AG09319 (cell line): ENCODE data around the gene PRDM16.

ENCODE experiments used
- DNase-seq: peaks from one replicate; pipeline ENCODE4 v3.0.0-alpha.2; 2010; ENCODE audit warnings: low read depth; ENCODE audit errors: extremely low read depth
- TF ChIP-seq, protein P1 (sequence below): IDR thresholded peaks from 2 replicates; pipeline ENCODE4 v1.5.1; 2011; ENCODE audit warnings: low read depth, mild to moderate bottlenecking, inconsistent platforms, low read length, moderate library complexity

The PRDM16 gene

DNA sequence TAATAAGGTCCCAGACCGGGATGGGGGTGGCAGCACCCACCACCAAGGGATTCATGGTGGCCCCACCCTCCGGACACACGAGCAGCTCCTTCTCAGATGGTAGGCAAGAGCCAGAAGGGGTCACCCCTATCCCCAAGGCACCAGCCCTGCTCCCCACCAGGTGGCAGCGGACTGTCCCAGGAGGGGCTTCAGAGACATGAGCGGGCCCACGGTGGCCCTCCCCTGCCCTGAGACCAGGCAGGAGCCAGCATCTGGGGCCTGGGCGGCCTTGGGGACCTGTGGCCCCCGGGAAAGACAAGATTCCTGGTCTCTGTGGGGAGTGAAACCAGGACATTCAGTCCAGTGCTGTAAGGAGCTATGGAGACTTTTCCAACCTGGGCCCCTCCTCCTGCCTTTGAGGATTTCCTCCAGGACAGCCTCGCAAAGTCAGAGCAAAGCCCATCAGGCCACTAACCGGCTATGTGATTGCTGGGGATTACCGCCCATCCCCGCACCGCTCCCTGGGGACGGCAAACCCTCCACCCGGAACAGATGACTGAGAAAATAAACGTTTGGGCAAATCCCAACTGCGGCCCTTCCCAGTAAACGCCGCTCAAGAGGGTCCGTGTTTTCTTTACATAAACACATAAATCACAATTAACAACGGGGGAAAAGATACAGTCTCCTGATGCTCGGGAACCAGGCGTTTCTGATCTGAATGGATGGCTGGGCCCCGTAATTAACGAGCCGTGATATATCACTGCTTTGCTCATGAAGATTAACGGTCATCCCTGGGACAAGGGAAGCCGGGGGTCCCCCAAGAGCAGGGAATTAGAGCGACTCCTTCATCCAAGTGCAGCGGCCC lies 334.6 kb downstream of the PRDM16 start:
- no peak for DNase-seq
- TF ChIP-seq, protein P1, sequence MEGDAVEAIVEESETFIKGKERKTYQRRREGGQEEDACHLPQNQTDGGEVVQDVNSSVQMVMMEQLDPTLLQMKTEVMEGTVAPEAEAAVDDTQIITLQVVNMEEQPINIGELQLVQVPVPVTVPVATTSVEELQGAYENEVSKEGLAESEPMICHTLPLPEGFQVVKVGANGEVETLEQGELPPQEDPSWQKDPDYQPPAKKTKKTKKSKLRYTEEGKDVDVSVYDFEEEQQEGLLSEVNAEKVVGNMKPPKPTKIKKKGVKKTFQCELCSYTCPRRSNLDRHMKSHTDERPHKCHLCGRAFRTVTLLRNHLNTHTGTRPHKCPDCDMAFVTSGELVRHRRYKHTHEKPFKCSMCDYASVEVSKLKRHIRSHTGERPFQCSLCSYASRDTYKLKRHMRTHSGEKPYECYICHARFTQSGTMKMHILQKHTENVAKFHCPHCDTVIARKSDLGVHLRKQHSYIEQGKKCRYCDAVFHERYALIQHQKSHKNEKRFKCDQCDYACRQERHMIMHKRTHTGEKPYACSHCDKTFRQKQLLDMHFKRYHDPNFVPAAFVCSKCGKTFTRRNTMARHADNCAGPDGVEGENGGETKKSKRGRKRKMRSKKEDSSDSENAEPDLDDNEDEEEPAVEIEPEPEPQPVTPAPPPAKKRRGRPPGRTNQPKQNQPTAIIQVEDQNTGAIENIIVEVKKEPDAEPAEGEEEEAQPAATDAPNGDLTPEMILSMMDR, result no peak; the same call in none of the 2 replicates

DNA sequence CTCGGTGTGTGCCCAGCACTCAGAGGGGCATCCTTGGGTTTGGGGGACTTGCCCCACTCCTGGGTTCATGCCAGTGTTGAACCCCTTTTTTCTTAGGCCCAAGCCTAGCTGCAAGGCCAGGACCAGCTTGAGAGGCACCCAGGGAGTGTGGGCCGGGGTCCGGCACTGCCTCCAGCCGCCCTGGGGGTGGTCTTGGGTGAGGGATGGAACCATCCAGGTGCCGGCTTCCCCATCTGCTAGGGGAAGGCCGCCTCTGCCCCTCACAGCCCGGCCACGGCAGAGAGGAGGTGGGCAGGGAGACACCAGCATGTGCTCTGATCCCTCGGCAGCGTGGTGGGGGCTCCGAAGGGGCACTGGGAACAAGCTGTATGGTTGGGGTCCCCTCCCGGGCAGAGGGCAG lies 335.3 kb downstream of the PRDM16 start:
- TF ChIP-seq, protein P1, result no peak
- no peak for DNase-seq

DNA sequence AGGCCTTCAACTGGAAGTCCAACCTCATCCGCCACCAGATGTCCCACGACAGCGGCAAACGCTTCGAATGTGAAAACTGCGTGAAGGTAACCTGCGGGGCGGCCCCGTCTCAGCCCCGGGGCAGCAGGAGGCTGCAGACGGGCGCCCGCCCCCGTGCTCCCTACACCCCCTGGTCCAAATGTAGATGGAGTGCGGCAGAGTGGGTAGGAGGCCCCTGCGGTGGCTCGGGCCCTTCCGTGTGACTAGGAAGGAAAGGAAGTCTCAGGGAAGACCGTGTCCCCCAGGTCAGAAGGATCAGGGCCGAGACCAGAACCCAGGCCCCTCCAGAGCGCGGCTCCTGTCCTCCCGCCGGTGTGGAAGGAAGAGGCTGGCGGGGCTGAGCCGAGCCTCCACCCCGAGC lies 335.8 kb downstream of the PRDM16 start:
- DNase-seq, result no peak
- TF ChIP-seq, protein P1, result no peak

DNA sequence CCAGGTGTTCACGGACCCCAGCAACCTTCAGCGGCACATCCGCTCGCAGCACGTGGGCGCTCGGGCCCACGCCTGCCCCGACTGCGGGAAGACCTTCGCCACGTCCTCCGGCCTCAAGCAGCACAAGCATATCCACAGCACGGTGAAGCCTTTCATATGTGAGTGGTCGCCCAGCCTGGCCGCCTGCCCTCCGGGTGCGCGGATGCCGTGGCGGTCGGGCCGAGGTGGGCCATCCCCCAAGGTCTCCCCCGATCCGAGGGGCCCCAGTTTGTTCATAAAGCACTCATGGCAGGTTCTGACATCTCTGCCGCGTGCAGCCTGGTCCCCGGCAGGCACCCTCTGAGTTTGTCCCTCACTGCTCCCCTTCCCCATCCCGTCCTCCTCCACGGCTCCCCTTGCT lies 336.5 kb downstream of the PRDM16 start:
- TF ChIP-seq, protein P1, result no peak
- no peak for DNase-seq

DNA sequence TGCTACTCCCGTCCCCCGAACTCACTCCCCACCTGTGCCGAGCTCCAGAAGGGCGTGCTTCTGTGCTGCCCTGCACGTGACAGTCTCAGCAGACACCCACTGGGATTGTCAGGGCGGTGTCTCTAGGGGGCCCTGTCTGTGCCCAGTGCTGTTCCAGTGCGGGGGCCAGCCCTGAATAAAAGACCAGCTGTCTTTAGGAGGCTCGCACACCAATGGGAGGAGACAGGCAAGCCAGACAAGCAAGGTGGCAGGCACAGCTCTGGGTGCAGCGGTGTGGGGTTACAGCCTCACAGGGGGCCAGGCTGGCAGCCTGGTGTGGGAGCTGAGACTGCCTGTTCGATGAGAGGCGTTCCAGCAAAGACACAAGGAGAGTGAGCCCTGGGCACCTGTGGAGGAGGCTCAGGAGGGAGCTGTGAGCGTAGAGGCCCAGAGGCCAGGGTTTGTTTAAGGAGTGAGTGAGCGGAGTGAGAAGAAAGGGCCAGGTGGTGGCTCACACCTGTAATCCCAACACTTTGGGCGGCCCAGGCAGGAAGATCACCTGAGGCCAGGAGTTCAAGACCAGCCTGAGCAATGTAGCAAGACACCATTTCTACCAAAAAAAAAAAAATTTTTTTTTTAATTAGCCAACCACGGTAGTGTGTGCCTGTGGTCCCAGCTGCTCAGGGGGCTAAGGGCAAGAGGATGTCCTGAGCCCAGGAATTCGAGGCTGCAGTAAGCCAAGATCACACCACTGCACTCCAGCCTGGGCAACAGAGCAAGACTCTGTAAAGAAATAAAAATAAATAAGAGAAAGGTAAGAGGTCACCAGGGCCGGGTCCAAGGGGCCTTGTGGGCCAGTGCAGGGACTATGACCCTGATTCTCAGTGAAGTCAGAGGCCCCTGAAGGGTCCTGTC lies 337.2 kb downstream of the PRDM16 start:
- TF ChIP-seq, protein P1, result no peak
- DNase-seq, result no peak

DNA sequence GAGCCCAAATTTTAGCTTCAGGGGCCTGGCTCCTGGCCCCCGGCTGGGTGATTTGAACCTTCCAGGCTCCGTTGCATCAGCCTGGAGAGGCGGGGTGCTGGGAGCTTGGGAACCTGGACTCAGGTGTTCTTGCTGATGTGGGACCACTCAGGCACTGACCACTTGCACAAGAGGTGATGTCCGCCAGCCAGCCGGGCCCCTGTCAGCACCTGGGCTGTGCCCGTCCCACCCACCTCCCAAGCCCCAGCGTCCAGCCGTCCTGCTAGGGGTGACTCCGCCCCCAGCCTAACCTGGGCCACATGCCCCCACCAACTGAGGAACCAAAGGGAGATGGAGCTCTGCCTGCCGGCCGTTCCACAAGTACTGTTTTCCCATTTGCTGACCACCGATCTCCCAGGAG lies 338.0 kb downstream of the PRDM16 start:
- DNase-seq, result no peak

More for the DNA sequence above, 338.0 kb downstream of the PRDM16 start:
- TF ChIP-seq, protein P1, result no peak
